Mucosa of stomach (tissue), 1 donor: Measurements from ENCODE around the gene PI4KA.

Experiments used
- H3K27me3 ChIP-seq: one replicate; pipeline ENCODE4 v1.7.0; 2013; ENCODE audit warnings: mild to moderate bottlenecking, low read length; ENCODE audit not compliant: control insufficient read depth, insufficient read depth
- H3K36me3 ChIP-seq: one replicate; pipeline ENCODE4 v1.7.0; 2013; ENCODE audit warnings: low read length; ENCODE audit not compliant: control insufficient read depth, insufficient read depth
- H3K4me1 ChIP-seq: one replicate; pipeline ENCODE4 v1.7.0; 2013; ENCODE audit warnings: mild to moderate bottlenecking, low read length; ENCODE audit not compliant: control insufficient read depth, insufficient read depth
- H3K4me3 ChIP-seq: one replicate; pipeline ENCODE4 v1.7.0; 2013; ENCODE audit warnings: low read length
- H3K9ac ChIP-seq: one replicate; pipeline ENCODE4 v1.7.0; 2013; ENCODE audit warnings: mild to moderate bottlenecking, low read length, moderate library complexity
- H3K9me3 ChIP-seq: one replicate; pipeline ENCODE4 v1.7.0; 2013; ENCODE audit warnings: mild to moderate bottlenecking, low read length, moderate library complexity; ENCODE audit not compliant: control insufficient read depth
- donor health status: Pancreatic carcinoma.

PI4KA gene

DNA sequence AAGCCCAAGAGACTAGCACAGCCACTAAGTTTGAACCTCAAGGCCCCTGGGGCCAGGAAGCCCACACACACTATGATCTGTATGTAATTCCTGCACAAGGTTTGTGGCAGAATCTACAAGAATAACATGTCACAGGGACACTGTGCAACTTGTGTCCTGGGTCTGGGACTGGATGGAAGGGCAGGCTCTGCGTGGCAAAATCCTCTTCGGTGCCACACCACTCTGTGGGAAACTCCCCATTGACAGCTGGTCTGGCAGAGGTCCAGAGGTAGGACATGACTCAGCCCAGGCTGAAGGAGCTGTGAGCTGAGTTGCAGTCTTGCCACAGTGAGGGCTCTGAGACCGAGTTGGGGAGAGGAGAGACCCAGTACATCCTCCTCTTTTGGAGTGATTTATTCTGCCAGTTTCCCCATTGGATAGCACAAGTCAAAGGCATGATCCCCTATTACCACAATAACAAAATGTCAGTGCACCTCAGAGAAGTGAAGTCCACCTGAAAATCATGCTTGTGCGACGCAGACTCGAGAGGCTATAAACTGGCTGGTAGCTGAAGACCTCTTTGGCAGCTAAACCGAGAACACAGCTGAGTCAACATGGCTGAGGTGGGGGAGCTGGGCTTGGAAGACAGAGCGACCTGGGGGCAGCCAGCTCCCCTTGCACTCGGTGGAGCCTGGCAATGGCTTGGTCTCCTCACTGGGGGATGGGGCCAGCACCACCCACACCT, 108.0 kb downstream of the PI4KA start:
- Histone ChIP-seq H3K9me3 (no peaks in the 10 kb centered on the region), H3K4me1 (peaks cover 6% of the 10 kb centered on the region), H3K27me3 (no peaks in the 10 kb centered on the region), H3K9ac (no peak overlapping the region), H3K4me3 (no peak overlapping the region), H3K36me3 (peaks cover 4% of the 10 kb centered on the region)

DNA sequence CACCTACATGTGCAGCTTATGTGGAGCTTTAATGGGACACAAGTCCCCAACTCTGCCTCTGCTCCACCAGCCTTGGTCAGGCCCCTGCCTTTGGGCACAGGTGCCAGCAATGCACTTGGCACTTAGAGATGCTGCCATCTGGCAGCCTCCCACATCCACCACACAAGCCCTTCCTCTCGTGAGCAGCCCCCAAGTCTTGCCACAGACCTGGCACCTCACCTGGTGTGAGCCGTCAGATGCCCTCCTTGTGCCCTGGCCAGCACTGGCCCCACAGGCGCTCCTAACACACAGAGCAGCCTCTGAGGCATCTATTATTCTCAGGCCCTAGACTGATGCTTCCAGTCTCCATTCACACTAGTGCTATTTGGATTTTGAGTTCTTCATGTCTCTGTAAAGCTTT, 109.2 kb downstream of the PI4KA start:
- Histone ChIP-seq H3K4me1 (peaks cover 6% of the 10 kb centered on the region), H3K9ac (no peak overlapping the region), H3K4me3 (no peak overlapping the region), H3K9me3 (no peaks in the 10 kb centered on the region), H3K36me3 (peaks cover 4% of the 10 kb centered on the region), H3K27me3 (no peaks in the 10 kb centered on the region)

DNA sequence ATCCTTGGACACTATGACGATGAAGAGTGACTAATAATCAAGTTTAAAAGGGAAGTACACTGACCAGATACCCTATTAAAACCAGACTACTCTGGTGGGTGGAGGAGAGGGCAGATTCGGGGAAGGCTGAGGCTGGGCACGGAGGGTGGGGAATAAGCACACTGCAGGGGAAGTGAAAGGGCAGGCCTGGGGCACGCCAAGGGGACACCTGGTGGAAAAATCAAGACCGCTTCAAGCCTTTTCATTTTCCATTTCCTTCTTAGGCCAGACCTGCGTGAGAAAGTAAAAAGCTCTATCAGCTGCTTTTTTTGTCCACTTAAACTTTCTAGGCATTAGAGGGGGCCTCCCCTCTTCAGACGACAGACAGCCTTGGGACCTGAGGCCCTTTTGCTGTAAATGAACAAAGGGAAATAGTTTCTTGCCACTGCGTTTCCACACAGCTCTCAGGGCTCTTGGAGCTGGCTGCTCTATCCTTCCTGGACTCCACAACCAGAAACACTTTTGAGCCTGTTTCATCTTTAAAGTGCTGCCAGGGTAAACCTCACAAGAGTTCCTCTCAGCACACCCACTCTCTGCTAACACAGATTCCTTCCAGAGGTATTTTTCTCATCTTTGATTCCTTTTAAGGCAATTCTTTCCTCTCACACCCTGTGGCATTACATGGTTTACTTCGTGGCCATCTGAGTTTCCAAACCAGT, 109.7 kb downstream of the PI4KA start:
- Histone ChIP-seq H3K9ac (no peak overlapping the region), H3K36me3 (peaks cover 4% of the 10 kb centered on the region), H3K4me3 (no peak overlapping the region), H3K9me3 (no peaks in the 10 kb centered on the region), H3K27me3 (no peaks in the 10 kb centered on the region), H3K4me1 (peaks cover 6% of the 10 kb centered on the region)

- Histone ChIP-seq H3K9ac (no peak overlapping the region), H3K4me1 (peaks cover 6% of the 10 kb centered on the region), H3K36me3 (peaks cover 4% of the 10 kb centered on the region), H3K4me3 (no peak overlapping the region), H3K9me3 (no peaks in the 10 kb centered on the region), H3K27me3 (no peaks in the 10 kb centered on the region)
Measured at GRCh38 chr22:20748082-20748481, 110.5 kb downstream of the PI4KA start.

DNA sequence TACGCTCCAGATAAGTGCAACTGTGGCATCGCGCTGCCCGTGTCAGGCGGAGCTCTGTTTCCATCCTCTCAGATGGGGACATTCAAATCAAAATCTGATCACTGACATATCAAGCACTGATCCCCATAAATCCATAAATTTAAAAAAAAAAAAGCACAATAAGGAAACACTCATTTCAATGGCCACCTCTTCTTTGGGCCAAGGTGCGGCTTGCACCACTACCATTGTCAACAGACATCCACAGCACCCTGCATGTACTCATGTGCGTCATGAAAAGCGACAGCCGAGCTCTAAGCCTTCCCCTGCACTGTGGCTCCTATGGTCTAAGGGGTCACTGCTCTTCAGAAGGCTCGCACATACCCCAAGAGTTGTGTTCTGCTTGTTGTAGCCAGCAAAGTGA, 111.4 kb downstream of the PI4KA start:
- Histone ChIP-seq H3K9me3 (no peaks in the 10 kb centered on the region), H3K36me3 (no peaks in the 10 kb centered on the region), H3K9ac (no peak overlapping the region), H3K4me3 (no peak overlapping the region), H3K27me3 (no peaks in the 10 kb centered on the region), H3K4me1 (peaks cover 6% of the 10 kb centered on the region)

GRCh38 chr22:20746431-20747189, 112.0 kb downstream of the PI4KA start:
- H3K9ac ChIP-seq, result no peak overlapping the region
- H3K4me1 ChIP-seq, result peaks cover 6% of the 10 kb centered on the region
- H3K36me3 ChIP-seq, result no peaks in the 10 kb centered on the region
- no peak overlapping the region for H3K4me3 ChIP-seq
- H3K9me3 ChIP-seq, result no peaks in the 10 kb centered on the region
- H3K27me3 ChIP-seq, result no peaks in the 10 kb centered on the region

GRCh38 chr22:20745119-20745518, 113.5 kb downstream of the PI4KA start:
- Histone ChIP-seq H3K9ac (no peak overlapping the region), H3K4me1 (no peaks in the 10 kb centered on the region), H3K4me3 (no peak overlapping the region), H3K9me3 (no peaks in the 10 kb centered on the region), H3K36me3 (no peaks in the 10 kb centered on the region), H3K27me3 (no peaks in the 10 kb centered on the region)

DNA sequence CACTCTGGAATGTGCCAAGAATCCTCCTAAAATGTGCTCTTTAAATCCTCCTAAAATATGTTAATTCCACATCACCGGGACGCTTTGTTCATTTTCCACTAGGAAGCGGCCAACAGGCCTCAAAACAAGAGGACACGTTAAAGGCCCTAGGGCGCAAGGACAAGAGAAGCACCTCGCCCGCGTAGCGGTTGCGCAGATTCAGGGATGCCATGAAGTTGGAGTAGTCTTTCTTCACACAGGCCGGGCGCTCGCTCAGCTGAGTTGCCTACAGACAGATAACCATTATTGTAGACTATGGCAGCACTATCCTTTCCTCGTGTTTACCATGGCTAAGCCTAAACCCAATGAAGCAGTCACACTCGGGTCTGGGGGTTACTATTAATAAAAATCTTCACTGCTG, 114.2 kb downstream of the PI4KA start:
- H3K27me3 ChIP-seq, result no peaks in the 10 kb centered on the region
- no peaks in the 10 kb centered on the region for H3K4me1 ChIP-seq
- H3K9me3 ChIP-seq, result no peaks in the 10 kb centered on the region
- no peak overlapping the region for H3K9ac ChIP-seq
- H3K36me3 ChIP-seq, result no peaks in the 10 kb centered on the region
- H3K4me3 ChIP-seq, result no peak overlapping the region

DNA sequence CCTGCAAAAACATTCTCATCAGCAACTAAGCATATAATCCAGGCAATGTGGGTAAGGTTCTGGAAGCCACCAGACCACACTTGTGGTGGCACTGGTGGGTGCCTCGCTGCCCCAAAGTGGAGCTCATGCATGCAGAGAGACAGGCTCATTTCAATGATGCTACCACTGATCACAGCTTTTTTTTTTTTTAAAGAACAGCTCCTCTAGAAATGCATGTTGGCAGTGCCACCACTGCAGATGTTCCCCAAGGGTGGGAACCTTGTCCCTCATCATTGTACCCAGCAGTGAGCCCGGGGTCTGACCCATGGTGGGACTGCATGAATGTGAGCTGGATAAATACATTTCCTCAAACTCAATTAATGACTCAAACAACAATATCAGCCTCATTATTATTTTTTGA, 115.8 kb downstream of the PI4KA start:
- peaks cover 5% of the 10 kb centered on the region for H3K36me3 ChIP-seq
- no peaks in the 10 kb centered on the region for H3K4me1 ChIP-seq
- no peak overlapping the region for H3K4me3 ChIP-seq
- no peaks in the 10 kb centered on the region for H3K27me3 ChIP-seq
- H3K9ac ChIP-seq, result no peak overlapping the region
- H3K9me3 ChIP-seq, result no peaks in the 10 kb centered on the region

DNA sequence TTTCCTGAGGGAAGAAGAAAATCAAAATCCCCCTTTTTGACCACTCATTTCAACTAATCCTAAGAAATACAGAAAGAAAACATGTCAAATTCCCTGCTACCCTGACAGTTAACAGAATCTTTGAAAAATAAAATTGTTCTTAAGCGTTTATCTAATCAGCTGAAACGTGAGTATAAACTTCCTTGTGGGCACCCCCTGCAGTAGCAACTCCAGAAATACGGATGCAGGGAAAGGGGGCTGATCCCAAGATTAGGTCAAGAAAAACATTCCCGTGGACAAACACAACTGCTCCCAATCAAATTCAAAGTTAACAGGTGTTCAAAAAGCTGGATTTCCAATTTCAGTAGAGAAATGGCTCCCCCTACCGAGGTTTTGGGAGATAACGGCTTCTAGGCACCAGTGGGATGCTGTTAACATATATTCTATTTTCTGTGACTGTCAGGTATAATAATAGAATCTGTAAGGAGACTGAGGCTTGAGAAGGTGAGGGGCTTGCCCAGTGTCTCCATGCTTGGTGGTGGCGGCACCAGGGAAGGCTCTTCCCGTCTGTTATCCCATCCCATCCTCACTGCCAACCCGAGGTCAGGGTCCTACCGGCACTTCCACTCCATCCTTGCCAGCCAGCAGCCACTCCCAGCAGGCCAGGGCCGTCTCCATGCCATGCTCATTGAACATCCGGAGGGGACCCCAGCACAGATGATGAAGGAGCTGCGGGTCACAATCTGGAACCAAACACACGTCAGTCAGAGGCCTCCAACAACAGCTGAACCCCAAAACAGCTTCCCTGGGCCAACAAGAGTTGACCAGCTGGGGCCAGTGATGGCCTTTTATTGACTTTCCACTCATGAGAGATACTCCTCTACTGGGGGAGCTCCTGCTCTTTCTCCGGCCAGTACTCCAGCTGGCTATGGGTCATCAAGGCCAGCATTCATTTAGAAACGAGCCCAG, 116.7 kb downstream of the PI4KA start:
- H3K27me3 ChIP-seq, result no peaks in the 10 kb centered on the region
- no peaks in the 10 kb centered on the region for H3K4me1 ChIP-seq
- H3K4me3 ChIP-seq, result no peak overlapping the region
- H3K9ac ChIP-seq, result no peak overlapping the region
- peaks cover 5% of the 10 kb centered on the region for H3K36me3 ChIP-seq
- no peaks in the 10 kb centered on the region for H3K9me3 ChIP-seq

GRCh38 chr22:20741008-20741633, 117.5 kb downstream of the PI4KA start:
- Histone ChIP-seq H3K9me3 (no peaks in the 10 kb centered on the region), H3K27me3 (no peaks in the 10 kb centered on the region), H3K4me1 (no peaks in the 10 kb centered on the region), H3K4me3 (no peak overlapping the region), H3K36me3 (peaks cover 5% of the 10 kb centered on the region), H3K9ac (no peak overlapping the region)
